Measurements from ENCODE around the gene SESN2.
A peak's percentile ranks its signal among the peaks of the same experiment; 100 is the strongest.

SESN2 gene

DNA sequence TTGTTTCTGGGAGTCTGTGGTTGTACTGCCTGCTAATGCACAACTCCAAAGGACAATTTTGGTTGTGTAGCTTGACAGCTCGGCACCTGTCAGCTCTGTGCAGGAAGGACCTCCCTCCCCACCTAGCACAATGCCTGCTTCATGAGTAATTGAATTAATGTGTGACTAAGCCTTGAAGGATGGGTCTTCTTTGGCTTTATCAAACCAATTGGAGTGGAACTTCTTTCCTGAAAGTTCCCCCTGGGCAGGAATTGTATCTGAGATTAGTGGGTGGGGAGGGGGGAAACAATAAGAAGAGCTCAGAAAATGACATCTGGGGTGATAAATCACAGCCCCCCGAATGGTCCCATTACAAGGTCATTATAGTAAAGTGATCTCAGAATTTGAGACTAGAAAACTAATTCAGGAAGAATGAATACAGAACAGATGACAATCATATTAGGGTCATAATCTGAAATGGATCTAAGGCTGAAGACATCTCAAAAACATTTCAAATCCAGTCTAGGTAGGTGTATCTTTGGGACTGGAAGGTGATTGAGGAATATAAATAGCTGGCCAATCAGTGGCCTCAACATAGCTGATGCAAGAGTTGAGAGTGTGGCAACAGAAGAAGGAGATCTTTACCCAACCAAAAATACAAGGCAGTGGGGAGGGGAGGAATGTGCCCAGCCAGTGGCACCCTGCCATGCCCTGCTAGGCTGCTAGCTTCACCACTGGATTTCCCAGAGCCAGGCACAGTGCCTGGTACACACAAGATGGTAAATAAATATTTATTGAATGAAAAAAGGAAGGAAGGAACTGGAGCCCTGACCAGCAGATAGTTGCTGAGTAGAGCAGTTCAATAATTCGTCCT is 10.1 kb upstream of the SESN2 start:
- peak; percentile 37 for DNase-seq (ENCODE audit: low spot score)

DNA sequence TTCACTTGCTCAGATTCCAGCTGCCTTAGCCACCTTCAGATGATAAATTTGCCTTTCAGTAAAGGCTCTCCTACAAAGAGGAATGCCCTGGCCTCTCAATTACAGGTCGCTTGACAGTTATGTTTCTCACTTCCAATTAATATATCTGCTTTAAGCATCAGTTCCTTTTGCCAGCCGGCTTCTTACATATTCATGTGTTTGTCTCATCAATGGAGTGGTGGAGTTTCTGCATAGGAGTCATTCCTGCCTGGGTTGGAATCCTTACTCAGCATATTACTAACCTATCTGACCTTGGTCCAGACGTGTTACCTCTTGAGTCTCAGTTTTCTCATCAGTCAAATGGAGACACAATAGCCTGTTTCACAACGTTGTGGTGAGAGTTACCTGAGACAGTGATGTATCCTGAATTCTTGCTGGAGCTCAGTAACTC is 9.4 kb upstream of the SESN2 start:
- DNase-seq (ENCODE audit: low spot score), result no peak

DNA sequence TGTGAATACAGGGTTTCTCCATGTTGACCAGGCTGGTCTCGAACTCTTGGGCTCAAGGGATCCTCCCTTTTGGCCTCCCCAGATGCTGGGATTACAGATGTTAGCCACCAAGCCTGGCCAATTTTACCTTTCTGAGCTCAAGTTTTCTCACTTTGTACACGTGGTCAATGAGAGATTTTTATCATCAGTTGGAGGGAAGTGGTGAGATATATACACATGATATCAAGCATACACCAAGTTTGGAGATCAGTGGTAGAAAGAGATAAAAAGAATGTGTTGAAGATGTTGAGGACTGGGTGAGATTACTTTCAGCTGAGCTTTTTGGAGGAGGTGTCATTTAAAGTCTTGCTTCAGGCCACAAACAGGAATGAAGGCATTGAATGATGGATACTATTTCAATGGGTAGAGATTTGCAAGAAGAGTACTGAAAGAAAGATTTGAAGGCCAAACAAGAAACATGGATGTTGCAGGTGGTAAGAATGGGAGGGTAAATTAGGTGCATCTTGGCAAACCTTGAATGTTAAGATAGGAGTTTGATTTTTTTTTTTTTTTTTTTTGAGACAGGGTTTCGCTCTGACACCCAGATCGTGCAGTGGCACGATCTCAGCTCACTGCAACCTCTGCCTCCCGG is 3.0 kb upstream of the SESN2 start:
- peak; percentile 55 for DNase-seq (ENCODE audit: low spot score)

DNA sequence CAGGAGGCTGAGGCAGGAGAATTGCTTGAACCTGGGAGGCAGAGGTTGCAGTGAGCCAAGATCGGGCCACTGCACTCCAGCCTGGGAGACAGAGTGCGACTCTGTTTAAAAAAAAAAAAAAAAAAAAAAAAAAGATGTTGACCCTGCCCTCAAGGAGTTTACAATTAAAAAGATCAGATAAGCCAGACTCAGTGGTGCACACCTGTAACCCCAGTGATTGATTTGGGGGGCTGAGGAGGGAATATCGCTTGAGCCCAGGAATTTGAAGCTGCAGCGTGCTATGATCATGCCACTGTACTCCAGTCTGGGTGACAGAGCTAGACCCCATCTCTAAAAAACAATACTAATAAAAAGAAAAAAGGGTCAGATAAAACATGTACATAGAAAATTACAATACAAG is 1.6 kb upstream of the SESN2 start:
- DNase-seq (ENCODE audit: low spot score), result no peak

DNA sequence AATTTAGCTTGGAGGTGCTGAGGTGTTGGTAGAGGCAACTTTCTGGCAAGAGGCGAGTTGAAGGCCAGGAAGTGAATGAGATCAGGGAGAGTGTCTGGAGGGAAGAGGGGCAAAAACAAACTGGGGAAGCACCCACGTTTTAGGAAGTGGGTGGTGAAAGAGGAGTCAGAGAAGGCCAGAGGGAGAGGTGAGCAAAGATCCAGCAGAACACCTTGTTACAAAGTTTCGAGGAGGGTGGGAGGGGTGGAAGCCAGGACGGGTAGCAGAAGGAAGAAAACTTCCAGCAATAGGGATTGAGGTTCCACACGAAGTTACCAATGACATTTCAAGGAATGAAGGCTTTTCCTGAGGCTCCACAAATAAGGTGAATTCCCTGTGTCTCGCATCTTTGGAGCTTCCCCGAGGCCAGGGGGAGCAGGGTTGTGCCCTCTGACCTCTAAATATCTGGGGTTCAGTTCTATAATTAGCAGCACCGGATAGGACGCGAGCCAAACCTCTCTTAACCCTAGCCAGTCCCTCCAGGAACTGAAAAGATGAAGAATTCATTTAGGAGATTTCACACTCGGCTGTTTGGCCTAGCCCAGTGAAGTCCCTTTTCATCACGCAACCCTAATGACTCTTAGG is 578 bp upstream of the SESN2 start:
- no peak for DNase-seq (ENCODE audit: low spot score)

DNA sequence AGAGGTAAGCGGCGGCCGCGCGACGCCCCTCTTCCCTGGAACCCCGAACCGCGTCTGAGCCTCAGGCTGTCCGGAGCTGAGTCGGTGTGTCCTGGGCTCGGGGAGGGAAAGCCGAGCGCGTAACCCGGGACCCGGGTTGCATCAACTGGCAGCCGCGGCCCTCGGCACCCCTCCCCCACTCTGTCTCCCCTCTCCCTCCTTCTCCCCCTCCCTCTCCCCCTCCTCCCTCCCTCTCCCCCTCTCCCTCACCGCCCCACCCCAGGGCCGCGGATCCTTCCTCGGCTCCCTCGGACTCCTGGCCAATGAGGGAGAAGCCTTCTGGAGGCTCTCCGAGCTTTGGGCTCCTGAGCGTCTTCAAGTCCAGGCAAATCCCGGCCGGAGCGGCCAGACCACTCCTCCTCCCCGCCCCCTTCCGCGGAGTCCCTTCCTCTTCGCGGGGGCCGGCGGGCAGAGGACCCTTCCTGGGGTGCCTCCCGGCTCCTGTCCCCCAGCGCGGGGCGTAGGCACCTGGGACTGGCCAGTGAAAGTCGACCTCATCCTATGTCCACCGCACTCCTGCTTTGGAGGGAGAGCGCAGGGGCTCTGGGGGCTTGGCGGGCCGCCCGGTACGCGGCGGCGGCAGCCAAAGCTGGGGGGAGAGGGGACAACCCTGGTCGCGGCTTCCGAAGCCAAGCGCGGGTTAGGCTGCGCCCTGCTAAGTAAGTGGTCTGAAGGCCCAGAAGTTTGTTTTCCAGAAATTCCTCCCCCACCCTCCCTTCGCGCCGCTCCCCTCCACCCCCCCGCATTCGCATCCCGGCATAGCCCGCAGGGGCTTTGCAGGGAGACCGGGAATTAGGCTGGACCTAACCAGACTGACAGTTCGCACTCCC is 850 bp downstream of the SESN2 start:
- DNase-seq (ENCODE audit: low spot score), result no peak

DNA sequence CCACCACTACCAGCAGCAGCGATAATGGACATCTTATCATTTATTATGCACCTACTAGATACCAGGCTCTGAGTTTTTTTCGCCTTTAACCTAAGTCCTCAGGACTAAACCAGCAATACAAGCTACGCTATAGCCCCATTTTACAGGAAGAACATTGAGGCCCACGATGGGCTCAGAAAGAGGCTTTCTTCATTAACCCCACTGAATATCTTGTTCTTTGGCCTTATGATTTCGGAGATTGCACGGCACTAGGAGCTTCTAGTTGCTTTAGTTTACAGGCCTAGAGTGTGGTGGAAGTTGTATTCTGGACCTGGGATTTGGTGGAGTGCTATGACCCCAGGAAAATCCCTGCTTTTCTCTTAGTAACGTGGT is 1.5 kb downstream of the SESN2 start:
- no peak for DNase-seq (ENCODE audit: low spot score)

DNA sequence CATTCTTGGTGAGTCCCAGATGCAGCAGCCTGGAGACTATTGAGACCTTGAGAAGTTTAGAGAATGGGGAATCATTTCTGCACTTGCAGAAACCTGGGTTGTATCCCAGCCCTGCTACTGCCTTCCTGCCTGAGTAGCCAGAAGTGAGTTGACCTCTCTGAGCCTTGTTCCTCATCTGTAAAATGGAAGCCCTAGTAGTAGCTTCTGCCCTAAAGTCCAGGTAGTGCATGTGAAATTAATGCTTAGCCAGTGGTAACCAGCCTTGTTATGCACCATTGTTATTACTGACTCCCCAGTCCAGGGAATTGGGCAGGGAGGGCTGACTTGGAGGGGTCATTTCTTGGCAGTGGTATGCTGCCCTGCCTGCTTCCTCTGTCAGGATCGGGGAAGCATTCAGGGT is 5.6 kb downstream of the SESN2 start:
- DNase-seq (ENCODE audit: low spot score), result no peak

DNA sequence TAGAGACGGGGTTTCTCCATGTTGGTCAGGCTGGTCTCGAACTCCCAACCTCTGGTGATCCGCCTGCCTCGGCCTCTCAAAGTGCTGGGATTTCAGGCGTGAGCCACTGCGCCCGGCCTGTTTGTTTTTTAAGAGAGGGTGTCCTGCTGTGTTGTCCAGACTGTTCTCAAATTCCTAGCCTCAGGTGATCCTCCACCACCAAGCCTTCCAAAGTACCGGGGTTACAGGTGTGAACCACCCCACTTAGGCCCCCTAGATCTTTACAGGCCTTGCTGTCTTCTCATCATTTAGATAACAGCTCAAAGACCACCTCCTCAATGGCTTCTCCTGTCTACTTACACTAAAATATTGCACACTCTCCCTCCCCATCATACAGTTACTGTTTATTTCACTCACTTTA is 6.3 kb downstream of the SESN2 start:
- DNase-seq (ENCODE audit: low spot score), result no peak

DNA sequence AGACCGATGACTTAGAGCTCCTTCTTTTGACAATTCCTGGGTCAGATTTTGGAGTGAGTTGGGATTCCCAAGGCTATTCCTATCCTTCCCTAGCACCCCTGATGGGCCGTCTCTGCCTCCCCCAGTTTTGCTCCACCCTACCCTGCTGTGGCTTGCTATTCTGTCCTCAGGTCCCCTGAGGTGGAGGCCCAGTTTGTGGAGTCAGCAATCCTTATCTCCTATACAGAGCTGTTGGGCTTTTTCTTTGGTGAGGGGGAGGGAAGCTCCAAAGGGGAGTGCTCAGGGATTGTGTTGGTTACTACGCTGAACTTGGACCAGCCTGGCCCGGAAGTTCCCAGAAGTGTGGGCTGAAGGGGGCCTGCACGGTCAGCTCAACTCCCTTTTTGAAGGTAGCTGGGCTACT is 7.6 kb downstream of the SESN2 start:
- DNase-seq (ENCODE audit: low spot score), result no peak

DNA sequence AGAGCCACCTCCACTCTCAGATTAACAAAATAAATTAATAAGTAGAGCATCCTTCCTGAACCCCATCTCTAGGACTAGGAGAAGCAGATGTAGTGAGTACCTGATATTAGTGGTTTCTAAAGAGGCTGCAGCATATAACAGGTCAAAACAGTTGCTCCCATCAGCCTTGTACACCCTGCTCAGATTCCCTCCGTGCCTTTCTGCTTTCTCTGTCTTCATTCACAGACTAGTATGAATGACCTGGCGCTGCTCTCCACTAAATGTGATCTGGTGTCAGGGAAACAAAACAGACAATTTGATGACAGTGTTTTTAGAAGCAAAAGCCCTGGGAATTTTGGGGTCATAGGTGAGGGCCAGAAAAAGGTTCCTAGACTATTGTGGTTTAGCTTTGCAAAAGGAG is 8.3 kb downstream of the SESN2 start:
- DNase-seq (ENCODE audit: low spot score), result no peak

DNA sequence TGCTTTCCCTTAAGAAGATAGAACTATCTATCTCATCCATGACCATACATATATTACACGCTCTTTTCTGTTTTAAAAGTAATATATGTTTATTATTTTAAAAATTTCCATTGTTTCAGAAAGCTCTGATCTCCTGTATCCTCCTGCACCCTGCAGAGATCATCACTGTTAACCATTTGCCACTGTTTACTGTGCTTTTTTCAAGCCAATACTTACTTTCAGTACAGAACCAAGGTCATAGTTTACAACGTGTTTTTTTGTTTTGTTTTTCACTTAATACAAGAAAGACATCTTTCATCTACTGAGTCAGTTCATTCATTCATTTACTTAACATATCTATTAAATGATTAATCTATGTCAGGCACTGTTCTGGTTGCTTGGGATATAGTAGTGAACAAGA is 10.2 kb downstream of the SESN2 start:
- no peak for DNase-seq (ENCODE audit: low spot score)

DNA sequence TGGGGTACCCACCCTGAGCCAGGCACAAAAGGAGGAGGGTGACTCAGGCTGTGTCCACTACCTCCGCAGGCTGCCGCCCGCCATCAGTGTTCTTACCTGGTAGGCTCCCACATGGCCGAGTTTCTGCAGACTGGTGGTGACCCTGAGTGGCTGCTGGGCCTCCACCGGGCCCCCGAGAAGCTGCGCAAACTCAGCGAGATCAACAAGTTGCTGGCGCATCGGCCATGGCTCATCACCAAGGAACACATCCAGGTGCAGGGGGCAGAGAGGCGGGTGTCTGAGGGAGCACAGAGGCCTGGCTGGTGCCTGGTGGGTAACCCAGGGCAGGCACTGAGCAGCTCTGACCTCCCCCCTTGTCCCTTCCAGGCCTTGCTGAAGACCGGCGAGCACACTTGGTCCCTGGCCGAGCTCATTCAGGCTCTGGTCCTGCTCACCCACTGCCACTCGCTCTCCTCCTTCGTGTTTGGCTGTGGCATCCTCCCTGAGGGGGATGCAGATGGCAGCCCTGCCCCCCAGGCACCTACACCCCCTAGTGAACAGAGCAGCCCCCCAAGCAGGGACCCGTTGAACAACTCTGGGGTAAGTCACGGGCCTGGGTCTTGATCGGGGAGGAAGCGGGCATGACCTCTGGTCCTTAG is 13.0 kb downstream of the SESN2 start:
- no peak for DNase-seq (ENCODE audit: low spot score)

DNA sequence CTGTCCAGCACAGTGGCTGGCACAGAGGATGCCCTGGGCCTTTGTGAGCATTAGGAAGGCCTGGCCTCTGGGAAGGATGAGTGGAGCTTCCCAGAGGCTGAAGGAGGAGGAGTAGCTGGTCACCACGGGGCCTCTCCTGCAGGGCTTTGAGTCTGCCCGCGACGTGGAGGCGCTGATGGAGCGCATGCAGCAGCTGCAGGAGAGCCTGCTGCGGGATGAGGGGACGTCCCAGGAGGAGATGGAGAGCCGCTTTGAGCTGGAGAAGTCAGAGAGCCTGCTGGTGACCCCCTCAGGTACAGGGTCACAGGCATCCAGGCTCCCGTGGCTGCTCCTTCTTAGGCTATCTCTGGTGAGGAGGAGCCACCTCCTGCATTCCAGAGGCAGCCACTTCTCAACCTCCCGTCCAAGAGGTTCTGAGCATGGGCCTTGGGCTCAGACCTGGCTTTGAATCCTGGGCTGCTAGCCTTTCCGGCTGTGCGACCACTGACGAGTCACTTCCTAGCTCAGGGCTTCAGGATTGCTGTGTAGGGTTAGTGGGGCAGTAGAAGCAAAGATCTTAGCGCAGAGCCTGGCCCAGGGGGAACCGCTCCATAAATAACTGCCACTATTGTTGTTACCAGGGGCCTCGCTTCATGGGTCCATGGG is 14.0 kb downstream of the SESN2 start:
- no peak for DNase-seq (ENCODE audit: low spot score)

DNA sequence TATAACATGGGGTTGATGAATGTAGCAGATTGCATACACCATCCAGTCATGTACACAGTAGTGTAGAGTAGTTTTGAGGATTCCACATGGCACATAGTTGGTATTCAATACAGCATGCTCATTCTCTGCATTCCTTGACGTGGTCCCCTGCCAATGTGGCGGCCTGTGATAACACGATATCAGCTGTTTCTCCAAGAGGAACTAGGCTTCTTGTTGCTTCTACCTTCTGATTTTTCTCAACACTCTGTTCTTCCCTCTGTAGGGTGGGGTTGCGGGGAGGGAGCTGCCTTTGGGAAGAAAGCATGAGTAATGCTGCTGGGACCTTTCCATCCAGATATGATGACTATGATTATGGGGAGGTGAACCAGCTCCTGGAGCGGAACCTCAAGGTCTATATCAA is 19.4 kb downstream of the SESN2 start:
- no peak for DNase-seq (ENCODE audit: low spot score)

DNA sequence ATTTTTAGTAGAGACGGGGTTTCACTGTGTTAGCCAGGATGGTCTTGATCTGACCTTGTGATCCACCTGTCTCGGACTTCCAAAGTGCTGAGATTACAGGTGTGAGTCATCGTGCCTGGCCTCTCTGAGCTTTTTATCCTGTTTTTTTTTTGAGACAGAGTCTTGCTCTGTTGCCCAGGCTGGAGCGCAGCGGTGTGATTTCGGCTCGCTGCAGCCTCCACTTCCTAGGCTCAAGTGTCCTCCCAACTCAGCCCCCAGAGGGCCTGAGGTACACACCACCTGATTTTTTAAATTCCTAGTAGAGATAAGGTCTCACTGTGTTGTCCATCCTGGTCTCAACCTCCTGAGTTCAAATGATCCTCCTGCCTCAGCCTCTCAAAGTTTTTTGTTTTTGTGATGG is 20.4 kb downstream of the SESN2 start:
- no peak for DNase-seq (ENCODE audit: low spot score)

DNA sequence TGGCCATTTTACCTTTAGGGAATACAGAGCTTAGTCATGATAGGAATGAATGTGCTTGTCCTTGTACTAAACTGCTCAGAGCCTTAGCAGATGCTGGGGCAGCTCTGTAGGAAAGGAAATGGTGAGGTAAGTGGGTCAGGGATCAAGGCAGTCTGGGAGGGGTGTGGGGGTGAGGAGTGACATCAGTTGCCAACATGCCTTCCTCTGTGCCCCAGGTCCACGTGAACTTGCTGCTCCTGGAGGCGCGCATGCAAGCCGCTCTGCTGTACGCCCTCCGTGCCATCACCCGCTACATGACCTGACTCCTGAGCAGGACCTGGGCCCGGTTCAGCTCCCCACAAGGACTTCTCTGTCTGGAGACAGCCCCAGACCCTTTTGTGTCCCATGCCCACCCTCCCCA is 21.2 kb downstream of the SESN2 start:
- DNase-seq (ENCODE audit: low spot score), result no peak

DNA sequence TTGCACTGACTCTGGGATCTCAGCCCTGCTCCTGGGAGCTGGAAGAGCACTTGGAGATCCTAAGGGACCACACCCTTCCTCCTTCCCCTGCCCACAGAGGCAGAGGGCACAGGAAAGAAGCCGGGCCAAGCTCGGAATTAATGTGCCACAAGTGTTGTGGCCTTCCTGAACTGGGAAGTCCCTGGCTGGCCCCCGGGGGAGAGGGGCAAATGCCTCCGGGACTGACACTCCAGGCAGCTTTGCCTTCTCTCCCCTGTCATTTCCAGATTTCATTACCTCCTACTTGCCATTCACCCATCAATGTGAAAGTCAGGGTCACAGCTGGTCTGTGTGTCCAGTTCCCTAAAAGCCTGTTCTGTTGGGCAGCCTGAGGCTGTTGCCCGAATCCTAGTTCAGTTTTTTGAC is 21.7 kb downstream of the SESN2 start:
- no peak for DNase-seq (ENCODE audit: low spot score)

DNA sequence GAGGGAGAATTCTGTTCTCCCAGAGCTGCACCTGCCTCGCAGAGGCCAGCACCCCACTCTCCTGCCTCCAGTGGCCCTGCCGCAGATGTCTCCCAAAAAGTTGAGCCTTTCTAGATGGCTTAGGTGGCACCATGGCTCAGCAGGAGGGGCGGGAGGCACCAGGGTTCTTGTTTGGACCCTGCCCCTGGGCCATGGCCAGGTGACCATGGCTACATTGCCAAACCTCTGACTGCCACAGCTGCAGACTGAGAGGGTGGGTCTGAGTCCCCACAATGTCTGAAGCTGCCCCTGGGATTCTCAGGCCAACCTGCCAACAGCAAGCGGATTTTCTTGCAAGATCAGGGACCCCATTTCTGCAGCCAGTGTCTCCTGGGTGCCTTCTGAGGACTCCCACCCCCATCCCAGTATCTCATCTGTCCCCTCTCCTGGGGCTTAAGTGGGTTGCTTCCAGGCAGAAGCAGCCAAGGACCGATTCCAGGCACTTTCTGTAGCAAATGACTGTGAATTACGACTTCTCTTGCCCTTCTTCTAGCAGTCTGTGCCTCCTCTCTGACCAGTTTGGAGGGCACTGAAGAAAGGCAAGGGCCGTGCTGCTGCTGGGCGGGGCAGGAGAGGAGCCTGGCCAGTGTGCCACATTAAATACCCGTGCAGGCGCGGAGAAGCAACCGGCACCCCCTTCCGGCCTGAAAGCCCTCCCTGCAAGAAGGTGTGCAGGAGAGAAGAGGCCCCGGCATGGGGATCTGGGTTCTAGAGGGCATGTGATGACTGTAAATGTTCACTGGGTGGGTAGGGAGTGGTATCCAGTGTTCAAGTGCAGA is 22.5 kb downstream of the SESN2 start:
- no peak for DNase-seq (ENCODE audit: low spot score)
